H1 (cell line): ENCODE results near the gene LSM7. TPM values are rescaled to one million over a fixed set of nuclear protein-coding genes. Genes with fewer than 3 reads are reported as not detected.
A peak's percentile ranks its signal among the peaks of the same experiment; 100 is the strongest.

Experiments
- ASH2L ChIP-seq: fragments of 200-600, 300-600 bp; sonication (generic); IDR thresholded peaks from one replicate; pipeline ENCODE4 v1.7.1; 2017; ENCODE audit warnings: low read length
- CHD1 ChIP-seq: IDR thresholded peaks from 2 replicates; pipeline ENCODE4 v1.6.1; 2012; ENCODE audit warnings: low read depth, low read length, improper control_type of control experiment
- CREB1 ChIP-seq: IDR thresholded peaks from 2 replicates; pipeline ENCODE4 v1.6.1; 2012; ENCODE audit warnings: inconsistent platforms
- JUN ChIP-seq: IDR thresholded peaks from 2 replicates; pipeline ENCODE4 v1.6.1; 2011; ENCODE audit warnings: low read depth, mild to moderate bottlenecking, improper control_type of control experiment, low read length
- SIRT6 ChIP-seq: IDR thresholded peaks from one replicate; pipeline ENCODE4 v1.7.1; 2012; ENCODE audit warnings: low read length, inconsistent platforms
- SP4 ChIP-seq: IDR thresholded peaks from 2 replicates; pipeline ENCODE4 v1.6.1; 2012; ENCODE audit warnings: low read length, inconsistent platforms
- TCF12 ChIP-seq: IDR thresholded peaks from 2 replicates; pipeline ENCODE4 v1.6.1; 2011; ENCODE audit warnings: low read depth, mild to moderate bottlenecking, low read length
- USF2 ChIP-seq: IDR thresholded peaks from 2 replicates; pipeline ENCODE4 v1.6.1; 2011; ENCODE audit warnings: low read length, improper control_type of control experiment
- ZNF274 ChIP-seq: IDR thresholded peaks from 2 replicates; pipeline ENCODE4 v1.7.0; 2012; ENCODE audit warnings: low read length, borderline replicate concordance; ENCODE audit errors: extremely low read depth
- polyA plus RNA-seq, 7 experiments: library from polyadenylated mRNA; depleted of rRNA in 3 of 7; stranded (reverse) in 5 of 7; unstranded in 2 of 7; fragments of >200 nt in 5 of 7; fragments of 200-250 nt in 2 of 7; gene quantifications; 1 replicate in 5 of 7; 2 replicates in 1 of 7; 4 replicates in 1 of 7; pipeline versions ENCODE4 v1.2.1 to v1.2.3, GENCODE V29; 2011 to 2013; ENCODE audit warnings: missing spikeins in 2 of 7, mixed read lengths in 2 of 7
- total RNA-seq: library from RNA; stranded (reverse); fragmentation: NEBNext Ultra II Directional; extraction: Animal tissue kit (Norgen Biotek cat#: 25700); gene quantifications from 2 replicates; pipeline ENCODE4 v1.2.1, GENCODE V29; 2021
- TF ChIP-seq, protein P1 (sequence below): fragments of 300-600 bp; sonication (generic); IDR thresholded peaks from 2 replicates; pipeline ENCODE4 v1.7.1; 2012; ENCODE audit warnings: low read length, moderate library complexity, mild to moderate bottlenecking, inconsistent platforms; ENCODE audit not compliant: insufficient replicate concordance
- TF ChIP-seq, protein P2 (sequence below): IDR thresholded peaks from 2 replicates; pipeline ENCODE4 v1.6.1; 2012; ENCODE audit warnings: inconsistent platforms

The LSM7 gene
- total and polyA plus RNA-seq, 2 of the 8 experiments (the other 6 are each of a cell fraction or from before 2014, with no cell fraction given) = 228 to 1,335 TPM

GRCh38 chr19:2315818-2316353 is 12.5 kb downstream of the LSM7 start (continued):
- TF ChIP-seq, protein P1, sequence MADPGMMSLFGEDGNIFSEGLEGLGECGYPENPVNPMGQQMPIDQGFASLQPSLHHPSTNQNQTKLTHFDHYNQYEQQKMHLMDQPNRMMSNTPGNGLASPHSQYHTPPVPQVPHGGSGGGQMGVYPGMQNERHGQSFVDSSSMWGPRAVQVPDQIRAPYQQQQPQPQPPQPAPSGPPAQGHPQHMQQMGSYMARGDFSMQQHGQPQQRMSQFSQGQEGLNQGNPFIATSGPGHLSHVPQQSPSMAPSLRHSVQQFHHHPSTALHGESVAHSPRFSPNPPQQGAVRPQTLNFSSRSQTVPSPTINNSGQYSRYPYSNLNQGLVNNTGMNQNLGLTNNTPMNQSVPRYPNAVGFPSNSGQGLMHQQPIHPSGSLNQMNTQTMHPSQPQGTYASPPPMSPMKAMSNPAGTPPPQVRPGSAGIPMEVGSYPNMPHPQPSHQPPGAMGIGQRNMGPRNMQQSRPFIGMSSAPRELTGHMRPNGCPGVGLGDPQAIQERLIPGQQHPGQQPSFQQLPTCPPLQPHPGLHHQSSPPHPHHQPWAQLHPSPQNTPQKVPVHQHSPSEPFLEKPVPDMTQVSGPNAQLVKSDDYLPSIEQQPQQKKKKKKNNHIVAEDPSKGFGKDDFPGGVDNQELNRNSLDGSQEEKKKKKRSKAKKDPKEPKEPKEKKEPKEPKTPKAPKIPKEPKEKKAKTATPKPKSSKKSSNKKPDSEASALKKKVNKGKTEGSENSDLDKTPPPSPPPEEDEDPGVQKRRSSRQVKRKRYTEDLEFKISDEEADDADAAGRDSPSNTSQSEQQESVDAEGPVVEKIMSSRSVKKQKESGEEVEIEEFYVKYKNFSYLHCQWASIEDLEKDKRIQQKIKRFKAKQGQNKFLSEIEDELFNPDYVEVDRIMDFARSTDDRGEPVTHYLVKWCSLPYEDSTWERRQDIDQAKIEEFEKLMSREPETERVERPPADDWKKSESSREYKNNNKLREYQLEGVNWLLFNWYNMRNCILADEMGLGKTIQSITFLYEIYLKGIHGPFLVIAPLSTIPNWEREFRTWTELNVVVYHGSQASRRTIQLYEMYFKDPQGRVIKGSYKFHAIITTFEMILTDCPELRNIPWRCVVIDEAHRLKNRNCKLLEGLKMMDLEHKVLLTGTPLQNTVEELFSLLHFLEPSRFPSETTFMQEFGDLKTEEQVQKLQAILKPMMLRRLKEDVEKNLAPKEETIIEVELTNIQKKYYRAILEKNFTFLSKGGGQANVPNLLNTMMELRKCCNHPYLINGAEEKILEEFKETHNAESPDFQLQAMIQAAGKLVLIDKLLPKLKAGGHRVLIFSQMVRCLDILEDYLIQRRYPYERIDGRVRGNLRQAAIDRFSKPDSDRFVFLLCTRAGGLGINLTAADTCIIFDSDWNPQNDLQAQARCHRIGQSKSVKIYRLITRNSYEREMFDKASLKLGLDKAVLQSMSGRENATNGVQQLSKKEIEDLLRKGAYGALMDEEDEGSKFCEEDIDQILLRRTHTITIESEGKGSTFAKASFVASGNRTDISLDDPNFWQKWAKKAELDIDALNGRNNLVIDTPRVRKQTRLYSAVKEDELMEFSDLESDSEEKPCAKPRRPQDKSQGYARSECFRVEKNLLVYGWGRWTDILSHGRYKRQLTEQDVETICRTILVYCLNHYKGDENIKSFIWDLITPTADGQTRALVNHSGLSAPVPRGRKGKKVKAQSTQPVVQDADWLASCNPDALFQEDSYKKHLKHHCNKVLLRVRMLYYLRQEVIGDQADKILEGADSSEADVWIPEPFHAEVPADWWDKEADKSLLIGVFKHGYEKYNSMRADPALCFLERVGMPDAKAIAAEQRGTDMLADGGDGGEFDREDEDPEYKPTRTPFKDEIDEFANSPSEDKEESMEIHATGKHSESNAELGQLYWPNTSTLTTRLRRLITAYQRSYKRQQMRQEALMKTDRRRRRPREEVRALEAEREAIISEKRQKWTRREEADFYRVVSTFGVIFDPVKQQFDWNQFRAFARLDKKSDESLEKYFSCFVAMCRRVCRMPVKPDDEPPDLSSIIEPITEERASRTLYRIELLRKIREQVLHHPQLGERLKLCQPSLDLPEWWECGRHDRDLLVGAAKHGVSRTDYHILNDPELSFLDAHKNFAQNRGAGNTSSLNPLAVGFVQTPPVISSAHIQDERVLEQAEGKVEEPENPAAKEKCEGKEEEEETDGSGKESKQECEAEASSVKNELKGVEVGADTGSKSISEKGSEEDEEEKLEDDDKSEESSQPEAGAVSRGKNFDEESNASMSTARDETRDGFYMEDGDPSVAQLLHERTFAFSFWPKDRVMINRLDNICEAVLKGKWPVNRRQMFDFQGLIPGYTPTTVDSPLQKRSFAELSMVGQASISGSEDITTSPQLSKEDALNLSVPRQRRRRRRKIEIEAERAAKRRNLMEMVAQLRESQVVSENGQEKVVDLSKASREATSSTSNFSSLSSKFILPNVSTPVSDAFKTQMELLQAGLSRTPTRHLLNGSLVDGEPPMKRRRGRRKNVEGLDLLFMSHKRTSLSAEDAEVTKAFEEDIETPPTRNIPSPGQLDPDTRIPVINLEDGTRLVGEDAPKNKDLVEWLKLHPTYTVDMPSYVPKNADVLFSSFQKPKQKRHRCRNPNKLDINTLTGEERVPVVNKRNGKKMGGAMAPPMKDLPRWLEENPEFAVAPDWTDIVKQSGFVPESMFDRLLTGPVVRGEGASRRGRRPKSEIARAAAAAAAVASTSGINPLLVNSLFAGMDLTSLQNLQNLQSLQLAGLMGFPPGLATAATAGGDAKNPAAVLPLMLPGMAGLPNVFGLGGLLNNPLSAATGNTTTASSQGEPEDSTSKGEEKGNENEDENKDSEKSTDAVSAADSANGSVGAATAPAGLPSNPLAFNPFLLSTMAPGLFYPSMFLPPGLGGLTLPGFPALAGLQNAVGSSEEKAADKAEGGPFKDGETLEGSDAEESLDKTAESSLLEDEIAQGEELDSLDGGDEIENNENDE = no peak
- no peak for TF ChIP-seq TCF12
- no peak for TF ChIP-seq SP4
- TF ChIP-seq ZNF274 = no peak
- peak; percentile 25; the same call in 1 of the 2 replicates for TF ChIP-seq CREB1
- TF ChIP-seq USF2 = no peak
- TF ChIP-seq CHD1 = no peak
- TF ChIP-seq SIRT6 = no peak
- TF ChIP-seq JUN = no peak
- TF ChIP-seq, protein P2, sequence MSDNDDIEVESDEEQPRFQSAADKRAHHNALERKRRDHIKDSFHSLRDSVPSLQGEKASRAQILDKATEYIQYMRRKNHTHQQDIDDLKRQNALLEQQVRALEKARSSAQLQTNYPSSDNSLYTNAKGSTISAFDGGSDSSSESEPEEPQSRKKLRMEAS = peak; percentile 42; the same call in 1 of the 2 replicates
- no peak for TF ChIP-seq ASH2L
